Measurements from ENCODE around the gene SRGAP1. TPM values are rescaled to one million over a fixed set of nuclear protein-coding genes. Genes with fewer than 3 reads are reported as not detected.

The SRGAP1 gene
- total and polyA plus RNA-seq, 2 of the 13 experiments (the other 11 are each of a cell fraction or from before 2014, with no cell fraction given) = 1.6 to 3.4 TPM

DNA sequence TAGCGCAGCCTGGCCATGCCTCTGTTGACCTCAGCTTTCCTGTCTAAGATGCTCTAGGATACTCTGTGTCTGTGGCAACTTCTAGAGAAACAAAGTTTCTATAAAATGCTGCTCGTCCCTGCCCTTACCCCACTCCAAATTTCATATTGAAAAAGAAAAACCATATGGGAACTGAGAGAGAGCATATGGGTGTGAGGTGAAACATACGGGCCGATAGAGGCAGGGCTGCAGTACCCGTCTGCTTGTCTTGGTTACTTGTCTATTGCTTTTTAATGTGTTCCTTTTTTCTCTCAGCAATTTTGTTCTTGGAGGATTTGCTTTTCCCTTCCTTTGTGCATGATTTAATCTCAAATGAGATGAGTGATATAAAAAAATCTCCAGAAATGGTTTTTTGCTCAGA is 113.0 kb downstream of the SRGAP1 start:
- H3K9ac ChIP-seq (ENCODE audit: insufficient read depth, low read depth, low read length) = no peak overlapping the region
- H3K9me3 ChIP-seq (ENCODE audit: low read length) = no peaks in the 10 kb centered on the region
- no peak overlapping the region for H2AFZ ChIP-seq (ENCODE audit: low read length)
- no TSS peak for BruUV-seq (replicated peaks)
- CTCF ChIA-PET (ENCODE audit: low intra/inter-chr PET ratio, low total read pairs) = no interaction called here
- H3K79me2 ChIP-seq (ENCODE audit: insufficient read depth, low read length) = no peaks in the 10 kb centered on the region
- H3K36me3 ChIP-seq (replicated peaks in 1 of 2; ENCODE audit: control insufficient read depth in 1 of 2, insufficient read depth in 2 of 2, low read length in 2 of 2) = no peaks in the 10 kb centered on the region
- H3K4me2 ChIP-seq (ENCODE audit: low read depth, low read length) = no peak overlapping the region
- intact Hi-C loops (cut with micrococcal nuclease; ENCODE audit: unreplicated experiment) (no loop called here), in situ Hi-C loops (cut with HindIII; ENCODE audit: extremely low pct_ligation_motif_present, low pct_unique_long_range_greater_than_20kb) (no loop called here)
- TF ChIP-seq ZNF33B (CRISPR knock-in tag; IDR thresholded peaks at IDR 0.05) = no peak
- no peak for TF ChIP-seq MTA3 (CRISPR knock-in tag; IDR thresholded peaks at IDR 0.05)
- no peak for TF ChIP-seq ZNF451 (CRISPR knock-in tag; IDR thresholded peaks at IDR 0.05)
- TF ChIP-seq FOXK1 (CRISPR knock-in tag; IDR thresholded peaks at IDR 0.05; ENCODE audit: borderline replicate concordance, low read depth) = no peak
- TF ChIP-seq MAFK (conservative IDR thresholded peaks at IDR 0.05 in 1 of 2, IDR thresholded peaks at IDR 0.05 in 1 of 2; ENCODE audit: low read length in 2 of 2) = no peak
- TF ChIP-seq, protein P1, sequence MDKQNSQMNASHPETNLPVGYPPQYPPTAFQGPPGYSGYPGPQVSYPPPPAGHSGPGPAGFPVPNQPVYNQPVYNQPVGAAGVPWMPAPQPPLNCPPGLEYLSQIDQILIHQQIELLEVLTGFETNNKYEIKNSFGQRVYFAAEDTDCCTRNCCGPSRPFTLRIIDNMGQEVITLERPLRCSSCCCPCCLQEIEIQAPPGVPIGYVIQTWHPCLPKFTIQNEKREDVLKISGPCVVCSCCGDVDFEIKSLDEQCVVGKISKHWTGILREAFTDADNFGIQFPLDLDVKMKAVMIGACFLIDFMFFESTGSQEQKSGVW (CRISPR knock-in tag; IDR thresholded peaks at IDR 0.05; ENCODE audit: borderline replicate concordance) = no peak
- no peak for TF ChIP-seq ZNF781 (CRISPR knock-in tag; IDR thresholded peaks at IDR 0.05; ENCODE audit: borderline replicate concordance, not compliant biosample characterization)
- no peak for TF ChIP-seq PPARG (CRISPR knock-in tag; conservative IDR thresholded peaks at IDR 0.05)
- TF ChIP-seq ZFP82 (CRISPR knock-in tag; IDR thresholded peaks at IDR 0.05; ENCODE audit: borderline replicate concordance) = no peak
- TF ChIP-seq RFX3 (CRISPR knock-in tag; IDR thresholded peaks at IDR 0.05) = no peak
- TF ChIP-seq ZNF230 (CRISPR knock-in tag; IDR thresholded peaks at IDR 0.05) = no peak
- TF ChIP-seq LRRFIP1 (CRISPR knock-in tag; conservative IDR thresholded peaks at IDR 0.05) = no peak
- no peak for TF ChIP-seq ZNF329 (CRISPR knock-in tag; IDR thresholded peaks at IDR 0.05; ENCODE audit: low read depth)
- TF ChIP-seq ZNF792 (CRISPR knock-in tag; IDR thresholded peaks at IDR 0.05) = no peak
- ATAC-seq (no peak), FAIRE-seq (no peak), DNase-seq (ENCODE audit: low spot score) (no peak)
- H3K4me3 ChIP-seq (replicated peaks in 1 of 3; ENCODE audit: insufficient read depth in 1 of 3, low read depth in 2 of 3, low read length in 3 of 3) = no peak overlapping the region
- H3K4me1 ChIP-seq (ENCODE audit: insufficient read depth, low read length) = no peaks in the 10 kb centered on the region
- POLR2A ChIA-PET = no interaction called here
- H4K20me1 ChIP-seq (ENCODE audit: insufficient read depth, low read length) = no peaks in the 10 kb centered on the region
- no peaks in the 10 kb centered on the region for H3K27me3 ChIP-seq (ENCODE audit: control insufficient read depth in 1 of 2, insufficient read depth in 2 of 2, low read length in 2 of 2)
- WGBS (ENCODE audit: low lambda C conversion rate) = 96% methylated on average over 5 of the region's 5 CpGs
- no peak overlapping the region for H3K27ac ChIP-seq (ENCODE audit: extremely low read length, insufficient read depth, low read length)
